Liver (tissue), 9 donors: Measurements from ENCODE around the gene CCDC158. TPM values are rescaled to one million over a fixed set of nuclear protein-coding genes. Genes with fewer than 3 reads are reported as not detected.

Experiments
- DNase-seq: peaks from one replicate; pipeline ENCODE4 v3.0.0-alpha.2; 2017; ENCODE audit warnings: low spot score
- H3K27ac ChIP-seq, 2 donors: one replicate each; pipeline ENCODE4 v1.7.0; 2013; ENCODE audit warnings: inconsistent platforms in 2 of 2, low read length in 2 of 2, control low read depth in 1 of 2, low read depth in 1 of 2, mild to moderate bottlenecking in 1 of 2
- H3K27me3 ChIP-seq, 4 donors: one replicate each; pipeline versions ENCODE4 v1.6.1 to v1.7.0; 2013; ENCODE audit warnings: low read length in 3 of 4, inconsistent platforms in 1 of 4, mild to moderate bottlenecking in 1 of 4, moderate library complexity in 1 of 4; ENCODE audit not compliant: control insufficient read depth in 4 of 4, insufficient read depth in 4 of 4
- H3K36me3 ChIP-seq, 4 donors: one replicate each; pipeline versions ENCODE4 v1.6.1 to v1.7.0; 2013; ENCODE audit warnings: low read length in 3 of 4, mild to moderate bottlenecking in 3 of 4, low read depth in 1 of 4, moderate library complexity in 1 of 4; ENCODE audit not compliant: control insufficient read depth in 4 of 4, insufficient read depth in 3 of 4
- H3K4me1 ChIP-seq, 4 donors: one replicate each; pipeline versions ENCODE4 v1.6.1 to v1.7.0; 2013; ENCODE audit warnings: low read length in 3 of 4, mild to moderate bottlenecking in 3 of 4, moderate library complexity in 1 of 4; ENCODE audit not compliant: control insufficient read depth in 4 of 4, insufficient read depth in 4 of 4
- H3K4me3 ChIP-seq, 3 donors: one replicate each; pipeline versions ENCODE4 v1.6.1 to v1.7.0; 2013; ENCODE audit warnings: low read length in 3 of 3, control low read depth in 1 of 3, low read depth in 1 of 3, mild to moderate bottlenecking in 1 of 3
- H3K9ac ChIP-seq, 2 donors: one replicate each; pipeline ENCODE4 v1.7.0; 2013; ENCODE audit warnings: low read length in 2 of 2, mild to moderate bottlenecking in 2 of 2, moderate library complexity in 2 of 2, control low read depth in 1 of 2, low read depth in 1 of 2
- H3K9me3 ChIP-seq, 4 donors: one replicate each; pipeline versions ENCODE4 v1.6.1 to v1.7.0; 2013; ENCODE audit warnings: low read length in 3 of 4; ENCODE audit not compliant: control insufficient read depth in 4 of 4
- ATF3 ChIP-seq: IDR thresholded peaks from 2 replicates; pipeline ENCODE4 v1.6.1; 2016; ENCODE audit warnings: antibody characterized with exemption
- CTCF ChIP-seq: fragments of 150-350 bp; IDR thresholded peaks from 2 replicates; pipeline ENCODE4 v1.5.1; 2017; ENCODE audit warnings: improper control_type of control experiment, low read depth, low read length; ENCODE audit not compliant: missing input control
- EGR1 ChIP-seq, 2 donors: IDR thresholded peaks; 2 replicates each; pipeline ENCODE4 v1.6.1; 2016 to 2018; ENCODE audit warnings: antibody characterized with exemption in 2 of 2, low read depth in 2 of 2
- FOXA1 ChIP-seq: IDR thresholded peaks from 2 replicates; pipeline ENCODE4 v1.6.1; 2016; ENCODE audit warnings: antibody characterized with exemption
- FOXA2 ChIP-seq: IDR thresholded peaks from 2 replicates; pipeline ENCODE4 v1.6.1; 2016; ENCODE audit warnings: antibody characterized with exemption
- GABPA ChIP-seq, 2 donors: IDR thresholded peaks in 1 of 2; conservative IDR thresholded peaks in 1 of 2; 2 replicates each; pipeline ENCODE4 v1.6.1; 2016; ENCODE audit warnings: antibody characterized with exemption in 2 of 2, mild to moderate bottlenecking in 1 of 2, moderate library complexity in 1 of 2
- HNF4A ChIP-seq, 2 donors: conservative IDR thresholded peaks; 2 replicates each; pipeline ENCODE4 v1.6.1; 2016; ENCODE audit warnings: antibody characterized with exemption in 2 of 2, mild to moderate bottlenecking in 2 of 2
- HNF4G ChIP-seq: IDR thresholded peaks from 2 replicates; pipeline ENCODE4 v1.6.1; 2016; ENCODE audit warnings: antibody characterized with exemption
- NR2F2 ChIP-seq: IDR thresholded peaks from 2 replicates; pipeline ENCODE4 v1.6.1; 2016; ENCODE audit warnings: antibody characterized with exemption
- RAD21 ChIP-seq, 2 donors: IDR thresholded peaks; 2 replicates each; pipeline ENCODE4 v1.6.1; 2016; ENCODE audit warnings: antibody characterized with exemption in 2 of 2, mild to moderate bottlenecking in 2 of 2
- REST ChIP-seq: IDR thresholded peaks from 2 replicates; pipeline ENCODE4 v1.6.1; 2016; ENCODE audit warnings: antibody characterized with exemption, mild to moderate bottlenecking
- RXRA ChIP-seq, 2 donors: IDR thresholded peaks; 2 replicates each; pipeline ENCODE4 v1.6.1; 2017 to 2018; ENCODE audit warnings: antibody characterized with exemption in 2 of 2, mild to moderate bottlenecking in 1 of 2
- TAF1 ChIP-seq: conservative IDR thresholded peaks from 2 replicates; pipeline ENCODE4 v1.6.1; 2016; ENCODE audit warnings: antibody characterized with exemption, mild to moderate bottlenecking
- YY1 ChIP-seq: IDR thresholded peaks from 2 replicates; pipeline ENCODE4 v1.6.1; 2016; ENCODE audit warnings: antibody characterized with exemption, mild to moderate bottlenecking
- ZBTB33 ChIP-seq: IDR thresholded peaks from 2 replicates; pipeline ENCODE4 v1.6.1; 2016; ENCODE audit warnings: antibody characterized with exemption
- whole genome bisulfite sequencing: extraction: QIAGEN DNeasy Blood & Tissue Kit; methylation state at CpG from one replicate; pipeline ENCODE4 v1.1.7; 2013; 5-methylcytosine and 5-hydroxymethylcytosine counted together
- polyA plus RNA-seq, 2 donors: library from polyadenylated mRNA; stranded (reverse) in 1 of 2; unstranded in 1 of 2; fragments of 200-250 nt in 1 of 2; fragments of >200 nt in 1 of 2; fragmentation: Nextera tagmentation in 1 of 2; extraction: Ambion mirVana in 1 of 2; gene quantifications; one replicate each; pipeline versions ENCODE4 v1.2.1 to v1.2.3, GENCODE V29; 2013 to 2015
- total RNA-seq, 2 donors: library from RNA; depleted of rRNA; stranded (reverse); fragments of >200 nt; gene quantifications; one replicate each; pipeline ENCODE4 v1.2.3, GENCODE V29; 2014
- TF ChIP-seq, protein P1 (sequence below): IDR thresholded peaks from 2 replicates; pipeline ENCODE4 v1.6.1; 2016; ENCODE audit warnings: antibody characterized with exemption
- donor health status: healthy.
- donor health status: healthy.
- donor health status: healthy.
- donor health status: healthy.
- donor health status: healthy.

CCDC158 gene
- total and polyA plus RNA-seq, 4 donors: 0.28 to 4.0 (median 1.1) TPM

GRCh38 chr4:76267811-76268210 is 153.1 kb downstream of the CCDC158 start (continued):
- no peak for TF ChIP-seq TAF1

DNA sequence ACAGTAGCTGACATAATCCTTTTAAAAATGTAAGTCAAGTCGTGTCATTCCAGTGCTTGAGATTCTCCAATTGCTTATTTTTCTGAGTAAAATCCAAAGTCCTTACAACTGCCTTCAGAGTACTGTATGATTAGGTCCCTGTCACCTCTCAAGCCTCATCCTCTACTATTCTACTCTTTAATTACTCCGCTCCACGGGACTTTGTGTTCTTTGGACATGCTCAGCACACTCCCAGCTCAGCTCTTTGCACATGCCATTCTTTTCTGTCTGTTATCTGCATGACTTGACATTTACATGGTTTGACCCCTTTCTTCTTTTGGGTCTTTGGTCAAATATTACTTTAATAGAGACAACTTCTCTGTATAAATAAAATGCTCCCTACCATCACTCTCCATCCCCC is 154.3 kb downstream of the CCDC158 start:
- Histone ChIP-seq H3K9ac (no peak overlapping the region), H3K9me3 (no peaks in the 10 kb centered on the region), H3K27ac (no peak overlapping the region), H3K4me1 (peaks cover 0 to 7% (median 0%) of the 10 kb centered on the region in 4 donors), H3K36me3 (no peaks in the 10 kb centered on the region), H3K4me3 (no peak overlapping the region), H3K27me3 (no peaks in the 10 kb centered on the region)
- 77% methylated on average over 3 of the region's 3 CpGs for WGBS
- TF ChIP-seq NR2F2: no peak
- no peak for TF ChIP-seq ZBTB33
- TF ChIP-seq EGR1 (IDR thresholded peaks at IDR 0.05; ENCODE audit: low read depth in 2 of 2): no peak
- TF ChIP-seq GABPA (IDR thresholded peaks at IDR 0.05 in 1 of 2, conservative IDR thresholded peaks at IDR 0.05 in 1 of 2): no peak
- TF ChIP-seq ATF3: no peak
- no peak for TF ChIP-seq FOXA1
- no peak for TF ChIP-seq HNF4A (conservative IDR thresholded peaks at IDR 0.05)
- TF ChIP-seq RXRA (IDR thresholded peaks at IDR 0.05): no peak
- no peak for TF ChIP-seq RAD21 (IDR thresholded peaks at IDR 0.05)
- no peak for TF ChIP-seq REST
- TF ChIP-seq YY1: no peak
- DNase-seq: no peak

DNA sequence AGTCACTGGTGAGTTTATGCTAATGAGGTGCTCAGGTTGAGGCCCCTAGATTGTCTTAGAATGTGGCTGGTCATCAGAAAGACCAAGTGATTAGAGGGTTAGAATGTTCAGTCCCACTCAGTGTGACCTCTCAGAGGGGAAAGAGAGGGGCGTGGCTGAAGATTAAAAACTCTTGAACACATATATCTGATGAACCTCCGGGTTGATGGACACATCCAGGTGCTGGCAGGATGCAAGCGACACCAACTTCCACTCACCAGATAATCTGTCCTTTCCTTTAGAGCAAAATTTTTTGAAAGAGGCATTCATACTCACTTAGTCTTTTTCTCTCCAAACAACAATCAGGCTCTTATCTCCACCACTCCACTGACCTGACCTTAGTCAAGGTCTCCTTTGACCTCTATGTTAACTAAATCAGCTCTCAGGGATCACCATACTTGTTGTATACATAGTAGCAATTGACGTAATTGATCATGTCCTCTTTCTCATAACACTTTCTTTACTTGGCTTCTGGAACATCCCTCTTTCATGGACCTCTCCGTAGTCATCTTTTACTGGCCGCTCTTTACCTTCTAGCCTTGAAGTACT is 155.2 kb downstream of the CCDC158 start:
- WGBS: 85% methylated on average over 6 of the region's 6 CpGs
- H3K27ac ChIP-seq: no peak overlapping the region
- H3K9me3 ChIP-seq: no peaks in the 10 kb centered on the region
- H3K36me3 ChIP-seq: no peaks in the 10 kb centered on the region
- H3K9ac ChIP-seq: no peak overlapping the region
- no peak for TF ChIP-seq NR2F2
- no peak for TF ChIP-seq FOXA2
- TF ChIP-seq YY1: no peak
- TF ChIP-seq HNF4G: no peak
- no peak for TF ChIP-seq FOXA1
- TF ChIP-seq ATF3: no peak
- TF ChIP-seq HNF4A (conservative IDR thresholded peaks at IDR 0.05): no peak
- TF ChIP-seq CTCF: no peak
- no peak for TF ChIP-seq RAD21 (IDR thresholded peaks at IDR 0.05)
- TF ChIP-seq, protein P1, sequence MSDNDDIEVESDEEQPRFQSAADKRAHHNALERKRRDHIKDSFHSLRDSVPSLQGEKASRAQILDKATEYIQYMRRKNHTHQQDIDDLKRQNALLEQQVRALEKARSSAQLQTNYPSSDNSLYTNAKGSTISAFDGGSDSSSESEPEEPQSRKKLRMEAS: no peak
- no peak for TF ChIP-seq EGR1 (IDR thresholded peaks at IDR 0.05; ENCODE audit: low read depth in 2 of 2)
- no peak for TF ChIP-seq GABPA (IDR thresholded peaks at IDR 0.05 in 1 of 2, conservative IDR thresholded peaks at IDR 0.05 in 1 of 2)
- H3K4me3 ChIP-seq: no peak overlapping the region
- H3K4me1 ChIP-seq: peaks cover 0 to 7% (median 1%) of the 10 kb centered on the region in 4 donors
- no peak for DNase-seq
- H3K27me3 ChIP-seq: no peaks in the 10 kb centered on the region
